GM19193 (cell line): Measurements from ENCODE around the gene LCN6.

Experiments used
- POLR2A ChIP-seq: IDR thresholded peaks from 4 replicates; pipeline ENCODE4 v1.6.1; 2011; ENCODE audit not compliant: insufficient read depth, insufficient read length; ENCODE audit errors: extremely low read depth

LCN6 gene

GRCh38 chr9:136735812-136736480 lies 12.4 kb downstream of the LCN6 start:
- no peak for TF ChIP-seq POLR2A

- no peak for TF ChIP-seq POLR2A
These were observed 13.4 kb downstream of the LCN6 start for GRCh38 chr9:136734837-136735496.

GRCh38 chr9:136733611-136734010 lies 14.7 kb downstream of the LCN6 start:
- TF ChIP-seq POLR2A = no peak

GRCh38 chr9:136732444-136733178 lies 15.7 kb downstream of the LCN6 start:
- TF ChIP-seq POLR2A = no peak

GRCh38 chr9:136729926-136730325 lies 18.4 kb downstream of the LCN6 start:
- no peak for TF ChIP-seq POLR2A

- no peak for TF ChIP-seq POLR2A
These were observed 19.2 kb downstream of the LCN6 start for GRCh38 chr9:136729144-136729543.

GRCh38 chr9:136728548-136729123 lies 19.7 kb downstream of the LCN6 start:
- no peak for TF ChIP-seq POLR2A

GRCh38 chr9:136728080-136728547 lies 20.2 kb downstream of the LCN6 start:
- TF ChIP-seq POLR2A = peak; percentile 100

- no peak for TF ChIP-seq POLR2A
These were observed 21.6 kb downstream of the LCN6 start for GRCh38 chr9:136726631-136727191.

- no peak for TF ChIP-seq POLR2A
These were observed 22.2 kb downstream of the LCN6 start for GRCh38 chr9:136726118-136726517.

- no peak for TF ChIP-seq POLR2A
These were observed 22.7 kb downstream of the LCN6 start for GRCh38 chr9:136725612-136726011.

- no peak for TF ChIP-seq POLR2A
These were observed 23.6 kb downstream of the LCN6 start for GRCh38 chr9:136724772-136725171.

- no peak for TF ChIP-seq POLR2A
These were observed 24.3 kb downstream of the LCN6 start for GRCh38 chr9:136723989-136724388.

GRCh38 chr9:136723362-136723976 lies 24.9 kb downstream of the LCN6 start:
- peak; percentile 46 for TF ChIP-seq POLR2A

- no peak for TF ChIP-seq POLR2A
These were observed 25.4 kb downstream of the LCN6 start for GRCh38 chr9:136722969-136723356.
